SK-N-MC (cell line): ENCODE data around the gene DNASE2B.

Experiments
- EZH2 ChIP-seq: fragments of 200-600 bp; sonication (generic); IDR thresholded peaks from one replicate; pipeline ENCODE4 v1.6.1; 2017; ENCODE audit warnings: antibody characterized with exemption
- FOXP2 ChIP-seq: optimal IDR thresholded peaks from 2 replicates; pipeline ENCODE3; 2011; ENCODE audit warnings: mild to moderate bottlenecking, moderate library complexity; ENCODE audit not compliant: insufficient read depth; ENCODE audit errors: extremely low read length, control extremely low read depth
- POLR2AphosphoS5 ChIP-seq: IDR thresholded peaks from 2 replicates; pipeline ENCODE4 v1.6.1; 2012; ENCODE audit warnings: mild to moderate bottlenecking, low read depth, low read length, borderline replicate concordance

DNA sequence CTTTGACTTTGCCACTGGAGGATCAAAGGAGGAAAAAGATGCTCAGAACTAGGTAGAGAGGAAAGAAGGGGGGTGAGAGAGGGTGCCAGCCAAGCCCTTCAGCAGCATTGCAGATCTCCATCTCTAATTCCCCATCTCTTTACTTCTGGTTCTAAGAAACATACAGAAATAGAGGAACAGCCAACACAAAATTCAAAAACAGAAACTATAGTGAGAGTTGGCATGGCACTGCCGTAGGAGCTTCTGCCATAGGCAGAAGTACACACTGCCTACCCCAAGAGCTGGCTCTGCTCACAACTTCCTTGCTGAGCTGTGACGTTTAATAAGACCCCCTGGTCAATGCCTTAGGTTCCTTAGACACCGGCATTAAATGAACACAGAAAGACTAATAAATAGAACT, 54.2 kb downstream of the DNASE2B start:
- TF ChIP-seq POLR2AphosphoS5 = no peak
- no peak for TF ChIP-seq EZH2
- no peak for TF ChIP-seq FOXP2
